H1 (cell line): Measurements from ENCODE around the gene LBHD1. TPM values are rescaled to one million over a fixed set of nuclear protein-coding genes. Genes with fewer than 3 reads are reported as not detected.

Experiments used
- CTCF ChIA-PET: fragments of 300-600 bp; sonication (Branson Sonifier 250); formaldehyde crosslinking; loops from one replicate; lab custom pipeline; 2021; ENCODE audit not compliant: partially characterized antibody; lab: Charles Lee
- POLR2A ChIA-PET: fragments of 300-600 bp; sonication (Branson Sonifier 250); formaldehyde crosslinking; loops from one replicate; lab custom pipeline; 2021; ENCODE audit warnings: inconsistent platforms; ENCODE audit not compliant: partially characterized antibody; lab: Charles Lee
- DNase-seq, 2 experiments: peaks; one replicate each; pipeline versions ENCODE4 v3.0.0 to v3.0.0-alpha.2; 2010 to 2022; ENCODE audit warnings: low spot score in 2 of 2, low read depth in 1 of 2, mixed read lengths in 1 of 2
- FAIRE-seq: peaks from 2 replicates; lab custom pipeline; 2011; peaks lifted over from hg19 to GRCh38; lab: Jason Lieb, UNC
- H2AFZ ChIP-seq: 2 replicates; pipeline ENCODE4 v1.8.1; 2012; ENCODE audit warnings: low read length, inconsistent platforms
- H2AK5ac ChIP-seq: 2 replicates; pipeline ENCODE4 v1.6.1; 2013; ENCODE audit warnings: low read depth, low read length
- H2BK120ac ChIP-seq: replicated peaks from 2 replicates; pipeline ENCODE3; 2013; ENCODE audit warnings: low read depth, low read length, inconsistent platforms
- H2BK12ac ChIP-seq: 2 replicates; pipeline ENCODE4 v1.6.1; 2013; ENCODE audit warnings: low read depth, low read length
- H2BK15ac ChIP-seq: 2 replicates; pipeline ENCODE4 v1.6.1; 2013; ENCODE audit warnings: low read length
- H2BK20ac ChIP-seq: 2 replicates; pipeline ENCODE4 v1.6.1; 2013; ENCODE audit warnings: low read length
- H2BK5ac ChIP-seq: 2 replicates; pipeline ENCODE4 v1.6.1; 2013; ENCODE audit warnings: low read depth, low read length
- H3K14ac ChIP-seq: 2 replicates; pipeline ENCODE4 v1.6.1; 2013; ENCODE audit warnings: inconsistent platforms; ENCODE audit not compliant: insufficient read length
- H3K18ac ChIP-seq: 2 replicates; pipeline ENCODE4 v1.6.1; 2013; ENCODE audit warnings: low read length; ENCODE audit errors: extremely low read depth
- H3K23ac ChIP-seq: 2 replicates; pipeline ENCODE4 v1.6.1; 2013; ENCODE audit warnings: inconsistent platforms; ENCODE audit not compliant: insufficient read length
- H3K23me2 ChIP-seq: 2 replicates; pipeline ENCODE4 v1.6.1; 2013; ENCODE audit warnings: low read depth, low read length
- H3K27ac ChIP-seq: 2 replicates; pipeline ENCODE4 v1.6.1; 2011; ENCODE audit warnings: low read depth, low read length, inconsistent platforms
- H3K27me3 ChIP-seq, 4 experiments: replicated peaks in 1 of 4; 1 replicate in 1 of 4; 2 replicates in 3 of 4; pipeline versions ENCODE4 v1.6.1 to v1.8.1; 2011 to 2013; ENCODE audit warnings: low read length in 3 of 4, mild to moderate bottlenecking in 3 of 4, inconsistent platforms in 2 of 4, mixed read lengths in 2 of 4, moderate library complexity in 1 of 4; ENCODE audit not compliant: control insufficient read depth in 3 of 4, insufficient read depth in 3 of 4; ENCODE audit errors: extremely low read depth in 1 of 4
- H3K36me3 ChIP-seq, 4 experiments: 2 replicates each; pipeline versions ENCODE4 v1.6.1 to v1.8.1; 2011 to 2013; ENCODE audit warnings: mild to moderate bottlenecking in 4 of 4, low read length in 3 of 4, moderate library complexity in 2 of 4, control low read depth in 1 of 4, inconsistent platforms in 1 of 4; ENCODE audit not compliant: insufficient read depth in 4 of 4, control insufficient read depth in 2 of 4
- H3K4ac ChIP-seq: replicated peaks from 2 replicates; pipeline ENCODE3; 2013; ENCODE audit warnings: low read length, low read depth, mixed read lengths, inconsistent platforms; ENCODE audit not compliant: insufficient read length
- H3K4me1 ChIP-seq, 4 experiments: replicated peaks in 1 of 4; 1 replicate in 1 of 4; 2 replicates in 3 of 4; pipeline versions ENCODE4 v1.6.1 to v1.8.1; 2011 to 2013; ENCODE audit warnings: low read length in 3 of 4, inconsistent platforms in 2 of 4, mixed read lengths in 1 of 4; ENCODE audit not compliant: insufficient read depth in 4 of 4, control insufficient read depth in 3 of 4
- H3K4me2 ChIP-seq, 2 experiments: 2 replicates each; pipeline versions ENCODE4 v1.6.1 to v1.8.1; 2011 to 2013; ENCODE audit warnings: low read depth in 2 of 2, low read length in 2 of 2, control low read depth in 1 of 2, inconsistent platforms in 1 of 2, mild to moderate bottlenecking in 1 of 2; ENCODE audit not compliant: insufficient read depth in 1 of 2
- H3K4me3 ChIP-seq, 4 experiments: fragments of 200-600, 300-600 bp in 1 of 4; sonication (generic), shearing (Covaris generic), sonication (Bioruptor Twin) in 1 of 4; 2 replicates each; pipeline versions ENCODE4 v1.5.1 to v1.8.1; 2011 to 2016; ENCODE audit warnings: low read length in 4 of 4, low read depth in 3 of 4, control low read depth in 2 of 4, inconsistent platforms in 2 of 4, mild to moderate bottlenecking in 2 of 4, mixed read lengths in 1 of 4, moderate library complexity in 1 of 4; ENCODE audit not compliant: insufficient read depth in 2 of 4; ENCODE audit errors: extremely low read depth in 1 of 4
- H3K56ac ChIP-seq: replicated peaks from 2 replicates; pipeline ENCODE3; 2013; ENCODE audit warnings: low read depth, mild to moderate bottlenecking, mixed read lengths, low read length, inconsistent platforms; ENCODE audit not compliant: insufficient read length
- H3K79me1 ChIP-seq: 2 replicates; pipeline ENCODE4 v1.6.1; 2013; ENCODE audit warnings: low read depth, low read length, control low read depth
- H3K79me2 ChIP-seq, 2 experiments: 2 replicates each; pipeline versions ENCODE4 v1.6.1 to v1.8.1; 2012 to 2013; ENCODE audit warnings: low read length in 2 of 2, mild to moderate bottlenecking in 2 of 2, inconsistent platforms in 1 of 2; ENCODE audit not compliant: insufficient read depth in 2 of 2, control insufficient read depth in 1 of 2
- H3K9ac ChIP-seq, 4 experiments: replicated peaks in 1 of 4; 1 replicate in 1 of 4; 2 replicates in 3 of 4; pipeline versions ENCODE4 v1.6.1 to v1.8.1; 2011 to 2013; ENCODE audit warnings: low read depth in 3 of 4, low read length in 3 of 4, control low read depth in 2 of 4, mild to moderate bottlenecking in 2 of 4, moderate library complexity in 2 of 4, inconsistent platforms in 1 of 4; ENCODE audit errors: extremely low read depth in 1 of 4
- H3K9me3 ChIP-seq, 2 experiments: 2 replicates each; pipeline versions ENCODE4 v1.6.1 to v1.8.1; 2012 to 2013; ENCODE audit warnings: mild to moderate bottlenecking in 2 of 2, moderate library complexity in 2 of 2, control low read depth in 1 of 2, inconsistent platforms in 1 of 2, low read depth in 1 of 2, low read length in 1 of 2, mixed read lengths in 1 of 2; ENCODE audit not compliant: insufficient read depth in 2 of 2
- H4K20me1 ChIP-seq, 2 experiments: replicated peaks in 1 of 2; 2 replicates each; pipeline versions ENCODE3 to v1.8.1; 2011 to 2013; ENCODE audit warnings: inconsistent platforms in 2 of 2, low read length in 2 of 2, mild to moderate bottlenecking in 1 of 2; ENCODE audit not compliant: insufficient read depth in 2 of 2, control insufficient read depth in 1 of 2
- H4K5ac ChIP-seq: 2 replicates; pipeline ENCODE4 v1.6.1; 2013; ENCODE audit warnings: low read length, low read depth, mixed read lengths, inconsistent platforms; ENCODE audit not compliant: insufficient read length
- H4K8ac ChIP-seq: 2 replicates; pipeline ENCODE4 v1.8.0; 2013; ENCODE audit warnings: mild to moderate bottlenecking, moderate library complexity, low read length, inconsistent platforms; ENCODE audit not compliant: insufficient read depth; ENCODE audit errors: extremely low read depth
- H4K91ac ChIP-seq: replicated peaks from 2 replicates; pipeline ENCODE3; 2013; ENCODE audit warnings: low read length, mixed read lengths, inconsistent platforms; ENCODE audit not compliant: insufficient read length
- ATF3 ChIP-seq: IDR thresholded peaks from 2 replicates; pipeline ENCODE4 v1.6.1; 2011; ENCODE audit warnings: low read depth, mild to moderate bottlenecking, low read length; ENCODE audit not compliant: insufficient read depth
- JUND ChIP-seq: IDR thresholded peaks from 2 replicates; pipeline ENCODE4 v1.6.1; 2011; ENCODE audit warnings: mild to moderate bottlenecking, improper control_type of control experiment, low read length
- WGBS, 2 experiments: shearing (Covaris generic) in 1 of 2; methylation state at CpG; one replicate each; pipeline versions ENCODE4 v1.1.6 to v1.1.7; 2013 to 2015; ENCODE audit warnings: low lambda C conversion rate in 2 of 2, mixed read lengths in 2 of 2, inconsistent platforms in 1 of 2, low coverage in 1 of 2, missing lambda C conversion rate in 1 of 2; ENCODE audit not compliant: insufficient replicate concordance in 2 of 2, insufficient coverage in 1 of 2, insufficient read length in 1 of 2; ENCODE audit errors: extremely low coverage in 1 of 2, missing lambda C conversion rate in 1 of 2; 5-methylcytosine and 5-hydroxymethylcytosine counted together
- polyA plus RNA-seq, 7 experiments: library from polyadenylated mRNA; depleted of rRNA in 3 of 7; stranded (reverse) in 5 of 7; unstranded in 2 of 7; fragments of >200 nt in 5 of 7; fragments of 200-250 nt in 2 of 7; gene quantifications; 1 replicate in 5 of 7; 2 replicates in 1 of 7; 4 replicates in 1 of 7; pipeline versions ENCODE4 v1.2.1 to v1.2.3, GENCODE V29; 2011 to 2013; ENCODE audit warnings: missing spikeins in 2 of 7, mixed read lengths in 2 of 7
- total RNA-seq: library from RNA; stranded (reverse); fragmentation: NEBNext Ultra II Directional; extraction: Animal tissue kit (Norgen Biotek cat#: 25700); gene quantifications from 2 replicates; pipeline ENCODE4 v1.2.1, GENCODE V29; 2021

The LBHD1 gene
- total and polyA plus RNA-seq, 2 of the 8 experiments (the other 6 are each of a cell fraction or from before 2014, with no cell fraction given): 2.3 to 5.2 TPM

- TF ChIP-seq JUND (no peak), ATF3 (no peak)
- Histone ChIP-seq H3K79me1 (peaks cover 10% of the 10 kb centered on the region), H4K5ac (no peak overlapping the region), H3K27ac (no peak overlapping the region), H3K9ac (no peak overlapping the region), H2BK12ac (no peak overlapping the region), H3K79me2 (peaks cover 11 to 50% of the 10 kb centered on the region in 2 experiments), H2AK5ac (no peak overlapping the region), H2BK5ac (no peak overlapping the region), H2BK15ac (no peak overlapping the region), H3K4me3 (peak overlapping the region in 1 of 4 experiments; percentile 86; a peak in 4 of 8 replicates), H4K20me1 (peaks cover 3 to 21% of the 10 kb centered on the region in 2 experiments), H4K8ac (no peak overlapping the region; the same call in 1 of the 2 replicates), H3K27me3 (no peaks in the 10 kb centered on the region), H4K91ac (no peak overlapping the region), H3K4me1 (no peaks in the 10 kb centered on the region; a peak in 2 of 7 replicates), H3K36me3 (peaks cover 0 to 28% (median 7%) of the 10 kb centered on the region in 4 experiments; a peak in 6 of 8 replicates), H3K9me3 (no peaks in the 10 kb centered on the region), H3K4me2 (peak overlapping the region; percentile 20 to 35; a peak in 3 of 4 replicates), H2BK120ac (no peak overlapping the region), H3K23me2 (peaks cover 5% of the 10 kb centered on the region; the same call in 1 of the 2 replicates), H3K23ac (no peak overlapping the region), H2BK20ac (no peak overlapping the region), H3K56ac (no peak overlapping the region), H3K14ac (no peak overlapping the region), H3K18ac (no peak overlapping the region), H3K4ac (no peak overlapping the region), H2AFZ (no peak overlapping the region)
- WGBS, 2 experiments: 80% methylated on average over 30 of the region's 32 CpGs; no CpG with 5 or more reads in 1 of the 2 experiments
- ChIA-PET CTCF (interaction anchor here (0.8 to 2.0 kb wide), 7 partner anchors 18 to 122 kb away, joined by 3 to 12 read pairs (median 4); partner anchors contain the start of genes C11orf98 and CSKMT), POLR2A (interaction anchor here (0.5 to 50.4 kb wide), 15 partner anchors 10 to 208 kb away, joined by 3 to 2041 read pairs (median 6); partner anchors contain the start of genes B3GAT3, BSCL2, C11orf98 and CSKMT)
- FAIRE-seq: no peak
- no peak for DNase-seq
Measured at GRCh38 chr11:62646825-62647608, 25.1 kb downstream of the LBHD1 start.
